ENCODE data around the gene OR10AD1. TPM values are rescaled to one million over a fixed set of nuclear protein-coding genes. Genes with fewer than 3 reads are reported as not detected.

OR10AD1 gene
- total RNA-seq, 2 experiments from 2014 or later, result not detected

Other genes with a start within 250 kb of the OR10AD1 start
- 100 to 1,000 TPM; 145 to 181 TPM for gene TMEM106C, start 239.7 kb downstream of the OR10AD1 start, total RNA-seq
- gene COL2A1, start 198.8 kb downstream of the OR10AD1 start, total RNA-seq, result not detected
- 10 to 100 TPM; 37.2 to 48.0 TPM for gene SENP1, start 97.2 kb downstream of the OR10AD1 start, total RNA-seq
- 10 to 100 TPM; 16.0 to 19.5 TPM for gene PFKM, start 83.9 kb downstream of the OR10AD1 start, total RNA-seq
- 10 to 100 TPM; 44.7 to 46.4 TPM for gene ASB8, start 45.8 kb downstream of the OR10AD1 start, total RNA-seq
- gene CCDC184, start 19.6 kb downstream of the OR10AD1 start, total RNA-seq, result under 1 TPM; 0.17 to 0.22 TPM
- 10 to 100 TPM; 21.5 to 24.0 TPM for gene ZNF641, start 147.6 kb upstream of the OR10AD1 start, total RNA-seq